Measurements from ENCODE around the gene FASN. TPM values are rescaled to one million over a fixed set of nuclear protein-coding genes. Genes with fewer than 3 reads are reported as not detected.

FASN gene
- total and polyA plus RNA-seq, 2 of the 13 experiments (the other 11 are each of a cell fraction or from before 2014, with no cell fraction given), result 51.7 to 101 TPM

GRCh38 chr17:82050761-82051641 lies 47.0 kb downstream of the FASN start (continued):
- no peak for TF ChIP-seq ZBTB40 (IDR thresholded peaks at IDR 0.05)
- 0 out of 2 replicates have a peak, but pooled peaks have one; percentile 36 for TF ChIP-seq ZBTB40 (CRISPR knock-in tag; IDR thresholded peaks at IDR 0.05)
- TF ChIP-seq, protein P1, sequence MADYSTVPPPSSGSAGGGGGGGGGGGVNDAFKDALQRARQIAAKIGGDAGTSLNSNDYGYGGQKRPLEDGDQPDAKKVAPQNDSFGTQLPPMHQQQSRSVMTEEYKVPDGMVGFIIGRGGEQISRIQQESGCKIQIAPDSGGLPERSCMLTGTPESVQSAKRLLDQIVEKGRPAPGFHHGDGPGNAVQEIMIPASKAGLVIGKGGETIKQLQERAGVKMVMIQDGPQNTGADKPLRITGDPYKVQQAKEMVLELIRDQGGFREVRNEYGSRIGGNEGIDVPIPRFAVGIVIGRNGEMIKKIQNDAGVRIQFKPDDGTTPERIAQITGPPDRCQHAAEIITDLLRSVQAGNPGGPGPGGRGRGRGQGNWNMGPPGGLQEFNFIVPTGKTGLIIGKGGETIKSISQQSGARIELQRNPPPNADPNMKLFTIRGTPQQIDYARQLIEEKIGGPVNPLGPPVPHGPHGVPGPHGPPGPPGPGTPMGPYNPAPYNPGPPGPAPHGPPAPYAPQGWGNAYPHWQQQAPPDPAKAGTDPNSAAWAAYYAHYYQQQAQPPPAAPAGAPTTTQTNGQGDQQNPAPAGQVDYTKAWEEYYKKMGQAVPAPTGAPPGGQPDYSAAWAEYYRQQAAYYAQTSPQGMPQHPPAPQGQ (CRISPR knock-in tag; IDR thresholded peaks at IDR 0.05; ENCODE audit: borderline replicate concordance), result no peak
- TF ChIP-seq, protein P2, sequence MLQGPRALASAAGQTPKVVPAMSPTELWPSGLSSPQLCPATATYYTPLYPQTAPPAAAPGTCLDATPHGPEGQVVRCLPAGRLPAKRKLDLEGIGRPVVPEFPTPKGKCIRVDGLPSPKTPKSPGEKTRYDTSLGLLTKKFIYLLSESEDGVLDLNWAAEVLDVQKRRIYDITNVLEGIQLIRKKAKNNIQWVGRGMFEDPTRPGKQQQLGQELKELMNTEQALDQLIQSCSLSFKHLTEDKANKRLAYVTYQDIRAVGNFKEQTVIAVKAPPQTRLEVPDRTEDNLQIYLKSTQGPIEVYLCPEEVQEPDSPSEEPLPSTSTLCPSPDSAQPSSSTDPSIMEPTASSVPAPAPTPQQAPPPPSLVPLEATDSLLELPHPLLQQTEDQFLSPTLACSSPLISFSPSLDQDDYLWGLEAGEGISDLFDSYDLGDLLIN (CRISPR knock-in tag; IDR thresholded peaks at IDR 0.05; ENCODE audit: borderline replicate concordance), result 0 out of 2 replicates have a peak, but pooled peaks have one; percentile 34
- no peak for TF ChIP-seq KDM3A (CRISPR knock-in tag; IDR thresholded peaks at IDR 0.05; ENCODE audit: low read depth)
- TF ChIP-seq IRF2 (CRISPR knock-in tag; IDR thresholded peaks at IDR 0.05), result no peak
- TF ChIP-seq ZNF180 (CRISPR knock-in tag; IDR thresholded peaks at IDR 0.05; ENCODE audit: borderline replicate concordance, low read depth), result no peak
- TF ChIP-seq ETS1 (CRISPR knock-in tag; IDR thresholded peaks at IDR 0.05), result no peak
- TF ChIP-seq, protein P3, sequence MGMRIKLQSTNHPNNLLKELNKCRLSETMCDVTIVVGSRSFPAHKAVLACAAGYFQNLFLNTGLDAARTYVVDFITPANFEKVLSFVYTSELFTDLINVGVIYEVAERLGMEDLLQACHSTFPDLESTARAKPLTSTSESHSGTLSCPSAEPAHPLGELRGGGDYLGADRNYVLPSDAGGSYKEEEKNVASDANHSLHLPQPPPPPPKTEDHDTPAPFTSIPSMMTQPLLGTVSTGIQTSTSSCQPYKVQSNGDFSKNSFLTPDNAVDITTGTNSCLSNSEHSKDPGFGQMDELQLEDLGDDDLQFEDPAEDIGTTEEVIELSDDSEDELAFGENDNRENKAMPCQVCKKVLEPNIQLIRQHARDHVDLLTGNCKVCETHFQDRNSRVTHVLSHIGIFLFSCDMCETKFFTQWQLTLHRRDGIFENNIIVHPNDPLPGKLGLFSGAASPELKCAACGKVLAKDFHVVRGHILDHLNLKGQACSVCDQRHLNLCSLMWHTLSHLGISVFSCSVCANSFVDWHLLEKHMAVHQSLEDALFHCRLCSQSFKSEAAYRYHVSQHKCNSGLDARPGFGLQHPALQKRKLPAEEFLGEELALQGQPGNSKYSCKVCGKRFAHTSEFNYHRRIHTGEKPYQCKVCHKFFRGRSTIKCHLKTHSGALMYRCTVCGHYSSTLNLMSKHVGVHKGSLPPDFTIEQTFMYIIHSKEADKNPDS (CRISPR knock-in tag; IDR thresholded peaks at IDR 0.05), result no peak
- TF ChIP-seq, protein P4, sequence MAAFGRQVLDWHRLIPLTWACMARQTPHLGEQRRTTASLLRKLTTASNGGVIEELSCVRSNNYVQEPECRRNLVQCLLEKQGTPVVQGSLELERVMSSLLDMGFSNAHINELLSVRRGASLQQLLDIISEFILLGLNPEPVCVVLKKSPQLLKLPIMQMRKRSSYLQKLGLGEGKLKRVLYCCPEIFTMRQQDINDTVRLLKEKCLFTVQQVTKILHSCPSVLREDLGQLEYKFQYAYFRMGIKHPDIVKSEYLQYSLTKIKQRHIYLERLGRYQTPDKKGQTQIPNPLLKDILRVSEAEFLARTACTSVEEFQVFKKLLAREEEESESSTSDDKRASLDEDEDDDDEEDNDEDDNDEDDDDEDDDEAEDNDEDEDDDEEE (CRISPR knock-in tag; IDR thresholded peaks at IDR 0.05), result 0 out of 2 replicates have a peak, but pooled peaks have one; percentile 56

Data from HepG2 (cell line).